GM12801 (cell line): Measurements from ENCODE around the gene MDM1.

Experiments
- CTCF ChIP-seq: IDR thresholded peaks from one replicate; pipeline ENCODE4 v1.5.1; 2011; ENCODE audit warnings: control low read depth; ENCODE audit not compliant: insufficient read length; ENCODE audit errors: extremely low read depth

The MDM1 gene

GRCh38 chr12:68364328-68364727 is 32.2 kb upstream of the MDM1 start:
- TF ChIP-seq CTCF, result no peak

GRCh38 chr12:68361953-68362352 is 29.8 kb upstream of the MDM1 start:
- TF ChIP-seq CTCF, result no peak

- TF ChIP-seq CTCF, result no peak
Measured at GRCh38 chr12:68359674-68360073, 27.5 kb upstream of the MDM1 start.

GRCh38 chr12:68358532-68359485 is 26.6 kb upstream of the MDM1 start:
- no peak for TF ChIP-seq CTCF

- TF ChIP-seq CTCF, result no peak
Measured at GRCh38 chr12:68356986-68357385, 24.8 kb upstream of the MDM1 start.

- no peak for TF ChIP-seq CTCF
Measured at GRCh38 chr12:68356060-68356695, 24.0 kb upstream of the MDM1 start.

- TF ChIP-seq CTCF, result no peak
Measured at GRCh38 chr12:68354977-68355541, 22.9 kb upstream of the MDM1 start.
